OCI-LY1 (cell line): Measurements from ENCODE around the gene CREB3L2.

ENCODE experiments used
- H2AFZ ChIP-seq: fragments of 200-600 bp; sonication (generic), shearing (Covaris generic); 2 replicates; pipeline ENCODE4 v1.6.0; 2014; ENCODE audit warnings: antibody characterized with exemption, mild to moderate bottlenecking, low read length
- H3F3A ChIP-seq: fragments of 200-600 bp; sonication (generic), shearing (Covaris generic); 2 replicates; pipeline ENCODE4 v1.6.0; 2014; ENCODE audit warnings: mild to moderate bottlenecking, antibody characterized with exemption, low read length, moderate library complexity; ENCODE audit not compliant: insufficient read depth
- H3K27ac ChIP-seq: fragments of 200-600 bp; sonication (generic); 2 replicates; pipeline ENCODE4 v1.5.1; 2014; ENCODE audit warnings: low read length, mixed run types, mild to moderate bottlenecking, low read depth; ENCODE audit not compliant: poor library complexity, severe bottlenecking
- H3K27me3 ChIP-seq: fragments of 200-600 bp; sonication (generic); 2 replicates; pipeline ENCODE4 v1.6.0; 2014; ENCODE audit warnings: antibody characterized with exemption, mild to moderate bottlenecking, low read length, moderate library complexity; ENCODE audit not compliant: insufficient read depth
- H3K36me3 ChIP-seq: fragments of 200-600 bp; sonication (generic); 2 replicates; pipeline ENCODE4 v1.6.1; 2014; ENCODE audit warnings: mild to moderate bottlenecking, antibody characterized with exemption, low read length, moderate library complexity, mixed read lengths; ENCODE audit not compliant: insufficient read depth
- H3K4me1 ChIP-seq: fragments of 200-600 bp; sonication (generic); 2 replicates; pipeline ENCODE4 v1.5.1; 2014; ENCODE audit warnings: mild to moderate bottlenecking, low read length, moderate library complexity; ENCODE audit not compliant: insufficient read depth, severe bottlenecking
- H3K4me2 ChIP-seq: fragments of 200-600 bp; sonication (generic), shearing (Covaris generic); 2 replicates; pipeline ENCODE4 v1.6.1; 2014; ENCODE audit warnings: low read length
- H3K4me3 ChIP-seq: fragments of 200-600 bp; sonication (generic); 2 replicates; pipeline ENCODE4 v1.5.1; 2014; ENCODE audit warnings: low read length, low read depth, mild to moderate bottlenecking, mixed read lengths; ENCODE audit not compliant: poor library complexity, severe bottlenecking
- H3K79me2 ChIP-seq: fragments of 200-600 bp; shearing (Covaris generic); 2 replicates; pipeline ENCODE4 v1.6.1; 2016; ENCODE audit warnings: mixed run types, low read length, mixed read lengths; ENCODE audit not compliant: insufficient read depth
- H3K9ac ChIP-seq: fragments of 200-600 bp; sonication (generic), shearing (Covaris generic); 2 replicates; pipeline ENCODE4 v1.6.1; 2014; ENCODE audit warnings: mild to moderate bottlenecking, low read length, mixed read lengths
- H3K9me2 ChIP-seq: fragments of 200-600 bp; sonication (generic), shearing (Covaris generic); 2 replicates; pipeline ENCODE4 v1.6.1; 2014; ENCODE audit warnings: low read depth, mild to moderate bottlenecking, low read length, mixed read lengths
- H3K9me3 ChIP-seq: fragments of 200-600 bp; shearing (Covaris generic); 2 replicates; pipeline ENCODE4 v1.6.1; 2014; ENCODE audit warnings: low read length, mixed read lengths
- H4K20me1 ChIP-seq: fragments of 200-600 bp; sonication (generic), shearing (Covaris generic); 2 replicates; pipeline ENCODE4 v1.6.0; 2016; ENCODE audit warnings: mild to moderate bottlenecking, low read length; ENCODE audit not compliant: insufficient read depth
- CTCF ChIP-seq: fragments of 200-600 bp; sonication (generic), shearing (Covaris generic); IDR thresholded peaks from 2 replicates; pipeline ENCODE4 v1.5.1; 2017; ENCODE audit warnings: mild to moderate bottlenecking, antibody characterized with exemption, low read length, moderate library complexity, mixed read lengths
- EZH2 ChIP-seq: fragments of 200-600 bp; sonication (generic), shearing (Covaris generic); IDR thresholded peaks from 2 replicates; pipeline ENCODE4 v1.8.0; 2017; ENCODE audit warnings: borderline replicate concordance, mixed run types, mild to moderate bottlenecking, antibody characterized with exemption, low read length, moderate library complexity, mixed read lengths

Gene CREB3L2

GRCh38 chr7:137881607-137882260, 120.2 kb downstream of the CREB3L2 start:
- no peaks in the 10 kb centered on the region for H4K20me1 ChIP-seq
- no peak for TF ChIP-seq EZH2
- TF ChIP-seq CTCF = no peak
- H3K4me2 ChIP-seq = no peak overlapping the region
- H3K27me3 ChIP-seq = no peaks in the 10 kb centered on the region; the same call in 1 of the 2 replicates
- no peaks in the 10 kb centered on the region for H3K79me2 ChIP-seq
- no peaks in the 10 kb centered on the region for H3F3A ChIP-seq
- no peaks in the 10 kb centered on the region for H3K9me2 ChIP-seq
- H3K9me3 ChIP-seq = no peaks in the 10 kb centered on the region
- H2AFZ ChIP-seq = no peak overlapping the region
- H3K4me3 ChIP-seq = no peak overlapping the region
- H3K4me1 ChIP-seq = no peaks in the 10 kb centered on the region
- H3K36me3 ChIP-seq = no peaks in the 10 kb centered on the region
- no peak overlapping the region for H3K9ac ChIP-seq
- H3K27ac ChIP-seq = no peak overlapping the region

GRCh38 chr7:137880432-137880831, 121.5 kb downstream of the CREB3L2 start:
- Histone ChIP-seq H2AFZ (no peak overlapping the region), H3F3A (no peaks in the 10 kb centered on the region), H3K27me3 (no peaks in the 10 kb centered on the region; the same call in 1 of the 2 replicates), H4K20me1 (no peaks in the 10 kb centered on the region), H3K4me2 (no peak overlapping the region), H3K79me2 (no peaks in the 10 kb centered on the region), H3K4me3 (no peak overlapping the region), H3K9me2 (no peaks in the 10 kb centered on the region), H3K9ac (no peak overlapping the region), H3K27ac (no peak overlapping the region), H3K4me1 (no peaks in the 10 kb centered on the region), H3K9me3 (no peaks in the 10 kb centered on the region), H3K36me3 (no peaks in the 10 kb centered on the region)
- no peak for TF ChIP-seq EZH2
- TF ChIP-seq CTCF = no peak

- no peaks in the 10 kb centered on the region for H3K9me3 ChIP-seq
- no peaks in the 10 kb centered on the region for H3F3A ChIP-seq
- H3K36me3 ChIP-seq = no peaks in the 10 kb centered on the region
- H2AFZ ChIP-seq = no peak overlapping the region
- H4K20me1 ChIP-seq = no peaks in the 10 kb centered on the region
- H3K9ac ChIP-seq = no peak overlapping the region
- TF ChIP-seq EZH2 (no peak), CTCF (no peak)
- H3K4me3 ChIP-seq = no peak overlapping the region
- no peaks in the 10 kb centered on the region for H3K4me1 ChIP-seq
- H3K79me2 ChIP-seq = no peaks in the 10 kb centered on the region
- H3K27me3 ChIP-seq = no peaks in the 10 kb centered on the region; the same call in 1 of the 2 replicates
- no peaks in the 10 kb centered on the region for H3K9me2 ChIP-seq
- no peak overlapping the region for H3K27ac ChIP-seq
- H3K4me2 ChIP-seq = no peak overlapping the region
Observed at GRCh38 chr7:137879357-137880158, 122.3 kb downstream of the CREB3L2 start.
